GM21526 (cell line): Measurements from ENCODE around the gene NOL11.
"Not testable (repeated sequence)": the region's sequence is repeated elsewhere in the genome, so short reads cannot be mapped to it uniquely, and the experiment has no call there.

Experiments
- ATAC-seq: cut with Tn5 transposase; IDR thresholded peaks from one replicate; pipeline ENCODE4 v1.9.1; 2021; ENCODE audit warnings: moderate library complexity; ENCODE audit not compliant: unreplicated experiment, low FRiP score

The NOL11 gene

DNA sequence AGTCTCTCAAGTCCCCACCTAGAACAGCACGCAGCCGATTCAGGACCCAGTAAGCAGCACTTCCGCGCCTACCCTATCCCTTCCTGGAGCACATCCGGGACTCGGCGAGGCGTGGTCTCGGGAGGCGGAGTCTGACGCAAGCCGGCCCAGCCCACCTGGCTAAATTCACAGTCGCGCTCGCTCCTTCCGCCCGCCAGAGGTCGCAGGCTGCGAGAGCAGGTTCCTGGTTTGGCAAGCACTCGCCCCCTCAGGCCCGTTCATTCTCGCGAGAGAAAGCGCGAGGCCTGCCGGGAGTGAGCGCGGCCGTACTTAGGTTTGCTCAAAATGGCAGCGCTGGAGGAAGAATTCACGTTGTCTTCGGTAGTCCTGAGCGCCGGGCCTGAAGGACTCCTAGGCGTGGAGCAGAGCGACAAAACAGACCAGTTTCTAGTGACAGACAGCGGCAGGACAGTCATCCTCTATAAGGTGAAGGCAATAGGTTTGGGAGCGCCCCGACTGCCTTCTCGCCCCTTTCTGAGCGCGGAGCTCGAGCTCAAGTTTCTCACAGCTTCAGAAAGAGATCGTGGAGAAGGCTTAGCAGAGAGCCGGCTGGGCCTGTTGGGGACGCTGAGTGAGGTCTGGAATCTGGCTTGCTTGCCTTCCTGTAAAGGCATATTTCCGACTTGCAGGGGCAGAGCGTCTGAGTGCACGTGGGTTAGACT, at the start of gene NOL11:
Gene NOL11, plus strand, starts transcription at position 313 of the 701 bp plus-strand sequence. Its CDS starts 12 bp downstream, at position 325.
- ATAC-seq: peak; percentile 95

DNA sequence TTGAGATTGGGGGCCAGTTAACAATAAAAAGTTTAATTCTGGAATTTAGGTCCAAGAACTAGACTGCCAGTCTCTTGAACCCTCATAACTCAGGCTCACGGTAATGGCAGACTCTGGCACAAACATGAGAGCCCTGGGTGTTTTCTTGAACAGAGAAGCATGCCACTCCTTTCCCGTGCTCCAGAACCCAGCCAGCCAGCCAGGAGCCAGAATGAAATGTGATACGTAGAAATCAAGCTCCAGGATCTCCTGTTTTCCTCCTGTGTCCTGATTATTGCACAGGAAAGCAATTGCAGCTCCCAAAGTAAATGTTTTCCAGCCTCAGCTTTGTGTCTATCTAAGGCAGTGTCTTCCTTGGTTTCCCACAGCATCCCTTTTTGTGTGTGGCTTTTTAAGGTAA, 46.2 kb upstream of the NOL11 start:
- ATAC-seq: no peak

DNA sequence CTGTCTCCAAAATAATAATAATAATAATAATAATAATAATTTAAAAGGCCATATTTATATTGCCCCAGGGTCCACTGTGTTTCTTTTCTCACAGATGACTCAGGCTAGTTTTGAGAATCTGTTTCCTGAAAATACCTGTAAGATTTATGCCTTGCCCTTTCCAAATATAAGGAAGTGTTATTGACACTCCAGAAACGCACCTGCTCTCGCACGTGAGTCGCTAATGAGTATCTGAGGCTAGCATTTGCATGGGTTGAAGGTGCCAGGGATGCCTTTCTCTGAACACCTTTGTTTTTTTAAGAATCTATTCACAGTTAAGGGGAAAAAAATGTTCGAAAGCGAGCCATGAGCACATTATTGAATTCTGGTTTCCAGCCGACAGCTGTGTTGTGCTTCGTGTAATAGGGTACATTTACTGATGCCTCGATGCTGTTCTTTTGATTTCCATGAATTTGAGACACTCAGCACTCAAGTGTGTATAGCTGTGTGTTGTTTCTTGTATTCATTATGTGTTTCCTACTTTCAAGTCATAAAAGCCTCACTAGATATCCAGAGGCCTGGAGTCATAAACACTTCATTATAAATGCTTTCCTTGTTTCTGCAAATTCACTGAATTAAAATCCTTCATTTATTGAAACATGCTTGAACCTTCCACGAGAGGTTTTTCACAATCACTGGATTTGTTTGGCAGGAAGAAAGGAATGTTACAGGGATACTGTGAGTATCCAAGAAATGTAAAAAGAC, 45.0 kb upstream of the NOL11 start:
- ATAC-seq: no peak

DNA sequence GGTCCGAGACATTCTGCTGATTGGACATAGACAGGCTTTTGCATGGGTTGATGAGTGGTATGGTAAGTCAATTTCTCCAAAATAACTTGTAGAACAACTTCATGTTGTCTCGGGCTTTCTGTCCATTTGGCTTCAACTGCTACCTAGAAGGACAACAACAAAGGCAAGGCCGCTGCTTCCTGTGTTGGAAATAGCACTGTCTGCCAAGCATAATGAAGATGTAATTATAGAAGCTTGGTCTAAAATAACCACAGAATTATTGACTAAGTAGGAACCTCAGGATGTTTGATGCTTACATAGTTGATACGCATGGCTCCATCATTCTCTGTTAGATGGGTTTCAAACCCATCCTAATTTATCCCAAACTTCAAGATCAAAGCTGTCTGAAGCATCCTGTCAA, 42.3 kb upstream of the NOL11 start:
- no peak for ATAC-seq

DNA sequence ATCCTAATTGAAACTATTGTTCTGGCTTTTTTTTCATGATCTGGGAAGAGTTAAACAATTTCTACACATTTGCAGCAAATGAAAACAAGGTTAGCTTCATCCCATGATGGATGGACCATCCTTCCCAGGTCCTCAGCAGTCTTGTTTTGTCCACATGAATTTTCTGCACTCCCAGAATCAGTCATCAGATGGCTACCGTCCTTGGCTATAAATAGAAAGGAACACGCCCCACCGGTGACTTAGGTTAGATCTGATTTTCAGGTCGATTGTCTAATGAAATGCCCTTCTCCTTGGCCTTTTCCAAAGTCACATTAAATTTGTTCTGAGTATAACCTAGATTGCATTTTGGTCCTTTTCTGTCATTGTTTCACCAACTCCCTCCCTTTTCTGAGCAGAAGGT, 41.4 kb upstream of the NOL11 start:
- ATAC-seq: no peak

DNA sequence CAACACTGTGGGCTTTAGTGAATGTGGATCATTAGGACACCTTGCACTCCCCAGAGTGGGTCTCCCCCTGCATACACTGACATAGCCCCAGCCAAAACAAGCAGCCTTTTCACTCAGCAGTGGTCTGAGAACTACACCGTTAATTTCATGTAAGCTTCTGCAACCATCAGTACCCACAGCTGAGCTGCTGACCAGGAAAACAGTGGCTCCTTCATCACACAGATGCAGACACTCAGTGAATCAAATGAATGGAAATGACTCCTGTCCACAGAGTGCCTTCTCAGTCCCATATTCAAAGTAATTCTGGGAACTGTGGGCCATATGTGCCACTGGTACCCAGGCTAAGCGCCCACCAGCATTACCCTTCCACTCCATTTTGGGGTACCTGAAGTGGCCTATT, 39.3 kb upstream of the NOL11 start:
- no peak for ATAC-seq

DNA sequence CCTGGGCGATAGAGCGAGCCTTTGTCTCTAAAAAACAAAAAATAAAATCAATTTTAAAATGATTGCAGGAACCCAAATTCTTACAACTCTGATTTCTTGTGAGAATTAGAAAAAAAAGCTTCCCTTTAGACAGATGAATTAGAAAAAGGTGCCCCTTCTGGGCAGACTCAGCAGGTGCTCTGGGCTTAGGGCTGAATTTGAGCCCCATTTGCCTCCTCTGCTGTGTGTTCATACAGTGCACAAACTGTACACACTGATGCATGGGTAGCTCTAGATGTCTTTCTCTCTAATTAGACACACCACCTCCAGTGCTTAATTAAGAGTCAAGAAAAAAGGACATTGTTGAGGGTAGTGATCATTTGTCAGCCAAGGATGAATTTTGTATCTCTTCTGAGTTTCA, 38.5 kb upstream of the NOL11 start:
- no peak for ATAC-seq

DNA sequence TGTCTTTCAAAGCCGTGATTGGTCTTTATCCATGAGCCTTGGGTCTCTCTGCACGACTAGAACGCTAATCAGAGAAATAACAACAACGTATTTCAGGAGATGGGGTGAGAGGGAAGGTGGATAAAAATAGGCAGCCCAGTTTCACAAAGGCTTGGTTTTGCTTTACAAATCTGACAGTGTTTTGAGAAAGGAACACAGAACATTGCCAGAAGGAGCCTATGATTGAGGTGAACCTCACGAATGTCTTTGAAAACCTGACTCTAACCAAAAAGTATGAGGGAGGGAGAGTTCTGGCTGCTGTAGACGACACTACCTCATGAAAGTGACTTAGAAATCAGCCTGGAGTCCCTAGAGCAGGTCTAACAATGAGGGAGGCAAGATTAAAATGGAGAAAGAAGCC, 38.0 kb upstream of the NOL11 start:
- ATAC-seq: no peak

DNA sequence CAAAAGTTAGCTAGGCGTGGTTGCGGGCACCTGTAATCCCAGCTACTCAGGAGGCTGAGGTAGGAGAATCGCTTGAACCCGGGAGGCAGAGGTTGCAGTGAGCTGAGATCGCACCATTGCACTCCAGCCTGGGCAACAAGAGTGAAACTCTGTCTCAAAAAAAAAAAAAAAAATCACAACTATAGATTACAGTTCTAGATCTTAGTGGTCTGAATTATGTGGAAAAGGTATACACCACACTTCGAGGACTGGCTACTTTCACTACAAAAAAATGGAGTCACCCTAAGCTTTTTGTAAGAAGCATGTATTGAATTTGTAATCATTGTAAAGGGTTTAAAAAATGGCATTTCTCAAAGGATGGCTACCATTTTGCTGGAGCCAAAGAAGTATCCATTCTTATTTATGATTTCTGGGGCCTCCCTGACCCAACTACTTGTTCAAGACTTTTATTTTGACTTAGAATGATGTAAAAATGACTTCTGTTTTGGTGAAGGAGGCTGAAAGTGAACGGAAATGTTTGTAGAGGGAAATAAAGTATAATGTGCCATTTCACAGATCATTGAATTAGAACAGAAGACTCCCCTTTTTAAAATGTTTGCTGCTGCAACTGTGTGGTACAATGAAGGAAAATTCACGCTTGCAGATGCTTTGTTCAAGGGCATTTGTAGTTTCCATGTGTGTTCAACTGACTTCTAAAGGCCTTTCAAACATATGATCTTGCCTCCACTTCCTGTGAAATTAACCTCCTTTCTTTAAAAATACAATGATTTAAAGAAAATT, 37.1 kb upstream of the NOL11 start:
- no peak for ATAC-seq

DNA sequence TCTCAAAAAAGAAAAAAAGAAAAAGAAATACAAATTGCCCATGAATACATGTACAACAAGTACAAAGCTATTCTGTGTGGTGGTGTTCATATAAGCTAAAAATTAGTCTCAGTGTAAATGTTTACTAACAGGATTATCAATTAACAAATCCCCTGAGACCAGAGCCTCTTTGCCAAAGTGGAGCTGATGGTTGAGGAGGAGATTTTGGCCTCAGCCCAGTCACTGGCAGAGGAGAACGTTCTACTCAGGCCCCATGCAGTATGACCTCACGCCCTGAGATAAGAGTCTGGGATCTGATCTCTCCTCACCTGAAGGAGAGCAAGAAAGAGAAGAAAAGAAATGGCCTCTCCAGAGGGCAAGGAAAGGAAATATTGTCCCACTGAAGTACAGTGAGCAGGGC, 35.5 kb upstream of the NOL11 start:
- ATAC-seq: no peak

DNA sequence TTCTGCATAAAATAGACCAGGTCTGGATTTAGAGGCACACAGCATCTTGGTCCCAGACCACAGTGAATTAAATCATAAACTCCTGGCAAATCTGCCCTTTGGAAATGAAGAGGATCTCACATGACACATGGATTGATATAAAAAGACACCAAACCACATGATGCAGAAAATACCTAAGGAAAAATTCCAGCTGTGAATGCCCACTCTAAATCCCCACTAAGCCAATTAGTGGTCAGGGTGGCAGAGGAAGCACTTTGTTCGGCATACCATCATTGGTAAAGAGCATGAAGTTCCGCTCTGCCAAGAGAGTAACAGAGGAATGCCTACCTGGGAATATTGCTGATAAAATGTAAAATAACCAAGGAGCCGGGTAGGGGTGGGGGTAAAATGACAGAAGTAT, 32.4 kb upstream of the NOL11 start:
- ATAC-seq: no peak

DNA sequence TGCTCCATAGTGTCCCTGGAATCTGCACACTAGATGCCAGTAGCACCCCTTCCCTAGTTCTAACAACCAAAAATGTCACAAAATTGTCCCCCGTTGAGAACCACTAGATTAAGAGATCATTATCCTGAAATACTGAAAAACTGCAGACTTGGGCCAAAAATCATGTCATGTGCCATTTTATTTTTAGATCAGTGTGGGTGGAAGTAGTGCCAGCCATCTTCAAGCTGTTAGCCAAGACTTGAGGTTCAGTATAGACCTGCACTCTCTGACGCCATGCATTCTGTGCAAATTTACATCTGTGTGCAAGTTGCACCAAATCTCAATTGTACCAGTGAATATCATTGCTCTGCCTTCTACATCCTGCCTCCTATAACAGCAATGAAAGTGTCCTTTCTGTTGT, 31.5 kb upstream of the NOL11 start:
- no peak for ATAC-seq

DNA sequence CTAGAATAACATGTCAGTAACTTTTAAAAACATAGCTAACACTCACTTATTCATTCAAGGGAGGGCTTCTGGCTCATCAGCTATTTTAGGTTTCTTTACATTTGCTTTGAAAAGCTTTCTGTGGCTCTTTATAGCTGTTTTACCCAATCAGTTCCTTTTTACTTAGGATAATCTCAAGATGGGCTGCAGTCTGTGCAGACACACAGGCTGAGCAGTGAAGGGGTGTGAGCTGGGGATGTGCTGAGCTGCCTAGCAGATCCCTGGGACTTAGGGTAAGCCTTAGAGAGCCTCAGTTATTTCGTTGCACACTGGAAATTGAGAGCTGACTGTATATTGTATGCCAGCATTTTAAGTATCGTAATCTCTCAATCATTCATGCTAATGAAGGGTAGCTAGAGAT, 30.2 kb upstream of the NOL11 start:
- no peak for ATAC-seq

DNA sequence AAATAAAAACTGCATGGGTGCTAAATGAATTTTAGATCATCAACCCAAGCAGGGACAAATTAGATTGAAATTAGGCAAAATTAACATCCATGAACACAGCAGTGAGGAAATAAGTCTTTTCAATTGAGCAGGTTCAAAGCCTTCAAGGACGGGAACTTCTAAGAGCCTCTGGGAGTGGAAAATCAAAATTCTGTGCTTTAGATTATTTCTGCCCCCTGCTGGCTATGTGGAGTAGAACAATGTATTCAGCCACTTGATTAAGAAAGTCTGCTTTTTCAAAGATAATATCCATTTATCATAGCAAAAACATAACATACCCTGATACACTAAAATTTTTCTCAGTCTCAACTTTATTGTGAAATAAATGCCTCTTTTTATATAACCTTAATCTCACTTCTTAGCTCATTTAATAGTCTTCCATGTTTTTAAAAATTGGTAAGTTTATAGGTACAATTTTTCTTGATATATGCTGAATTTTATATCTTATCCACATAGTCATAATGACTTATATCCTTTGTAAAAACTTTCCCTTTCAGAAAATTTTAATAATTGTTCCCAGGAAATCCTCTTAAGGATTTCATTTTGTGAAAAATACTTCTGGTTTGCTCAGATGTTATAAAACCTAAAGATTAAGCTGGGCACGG, 28.1 kb upstream of the NOL11 start:
- ATAC-seq: no peak

DNA sequence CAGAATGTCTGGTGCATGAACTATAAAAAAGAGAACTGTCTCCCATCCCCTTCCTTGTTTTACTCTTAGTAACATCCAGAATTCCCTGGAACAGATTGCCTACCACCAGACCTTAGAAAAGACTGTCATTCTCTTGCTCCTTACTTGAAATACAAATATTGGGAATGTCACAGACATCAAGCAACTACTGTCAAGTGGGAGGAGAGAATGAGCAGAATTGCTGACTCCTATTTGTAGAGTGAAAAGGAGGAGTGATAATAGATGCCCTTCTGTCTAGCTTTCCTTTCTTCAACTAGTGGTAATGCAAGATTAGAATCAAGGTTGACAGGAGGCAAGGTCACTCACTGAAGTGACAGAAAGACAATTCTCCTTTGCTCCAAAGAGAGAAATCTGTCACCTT, 23.9 kb upstream of the NOL11 start:
- no peak for ATAC-seq

DNA sequence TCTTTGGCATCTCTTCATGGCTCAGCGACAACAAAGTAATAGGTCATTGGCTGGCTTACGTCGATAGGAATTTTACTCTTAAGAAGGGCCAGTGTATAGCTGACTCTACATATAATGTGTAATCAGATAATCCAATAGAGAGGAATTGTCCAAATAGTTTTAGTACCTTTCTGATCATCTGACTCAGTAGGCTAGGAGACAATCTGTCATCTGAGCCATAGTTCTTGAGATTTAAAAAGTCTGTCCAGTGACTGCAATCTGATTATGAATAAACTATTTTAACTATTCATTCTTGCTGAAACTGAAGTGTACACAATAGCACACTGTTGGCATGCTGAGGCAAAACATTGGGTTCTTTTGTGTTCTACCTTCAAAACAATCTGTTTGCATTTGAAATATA, 21.4 kb upstream of the NOL11 start:
- no peak for ATAC-seq

DNA sequence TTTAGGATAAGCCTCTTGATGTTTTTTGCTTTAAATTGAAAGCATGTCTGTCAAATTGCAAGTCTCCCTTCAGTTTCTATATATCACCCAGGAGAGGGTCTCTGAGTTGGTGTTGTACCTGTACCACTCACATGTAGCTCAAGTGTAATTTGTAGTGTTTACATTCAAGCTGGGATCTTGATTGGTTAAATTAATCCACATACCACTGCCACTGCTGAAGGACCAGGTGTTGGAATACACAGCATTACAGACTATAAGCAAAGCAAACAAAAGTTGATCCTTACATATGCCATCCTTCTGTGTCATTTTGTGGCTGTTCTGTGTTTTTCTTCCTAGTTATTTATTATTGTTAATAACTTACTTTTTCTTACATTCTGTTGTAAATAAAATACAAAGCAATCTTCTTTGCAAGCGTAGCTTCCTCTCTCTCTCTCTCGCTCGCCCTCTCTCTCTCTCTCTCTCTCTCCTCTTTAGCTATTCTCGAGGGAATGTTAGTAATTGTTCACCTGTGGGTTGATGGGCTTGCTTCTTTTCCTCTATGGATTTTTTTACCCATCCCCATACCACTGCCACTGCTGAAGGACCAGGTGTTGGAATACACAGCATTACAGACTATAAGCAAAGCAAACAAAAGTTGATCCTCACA, 20.8 kb upstream of the NOL11 start:
- ATAC-seq: no peak

DNA sequence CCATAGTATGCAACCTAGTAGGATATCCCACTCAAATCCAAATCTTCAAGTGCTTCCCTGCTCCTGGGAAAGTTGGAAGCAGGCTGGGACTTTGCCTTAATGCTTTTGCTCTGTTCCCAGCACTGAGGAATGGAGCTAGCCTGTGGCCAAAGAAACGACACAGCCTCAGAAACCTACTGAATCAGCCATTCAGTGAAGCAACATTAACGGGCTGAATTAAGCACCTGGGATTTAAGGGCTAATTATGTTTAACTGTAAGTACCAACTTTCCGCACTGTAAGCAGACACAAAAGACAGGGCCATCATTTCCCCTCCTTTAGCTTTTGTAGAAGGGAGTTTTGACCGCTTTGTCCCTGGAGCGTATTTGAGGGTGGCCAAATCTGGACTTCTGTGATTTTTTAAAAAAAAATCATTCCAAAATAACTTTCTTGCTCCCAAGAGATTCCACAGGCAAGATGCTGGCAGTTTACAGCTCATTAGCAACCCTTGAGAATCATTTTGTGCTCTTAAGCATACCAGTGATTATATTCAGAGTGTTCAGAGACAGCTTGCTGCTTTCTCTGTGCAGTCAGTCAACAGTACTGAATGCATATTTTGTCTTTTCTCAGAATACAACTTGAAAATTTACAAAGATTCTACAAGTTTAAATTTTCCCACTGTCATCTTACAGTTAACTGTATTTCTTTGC, 17.6 kb upstream of the NOL11 start:
- ATAC-seq: no peak

DNA sequence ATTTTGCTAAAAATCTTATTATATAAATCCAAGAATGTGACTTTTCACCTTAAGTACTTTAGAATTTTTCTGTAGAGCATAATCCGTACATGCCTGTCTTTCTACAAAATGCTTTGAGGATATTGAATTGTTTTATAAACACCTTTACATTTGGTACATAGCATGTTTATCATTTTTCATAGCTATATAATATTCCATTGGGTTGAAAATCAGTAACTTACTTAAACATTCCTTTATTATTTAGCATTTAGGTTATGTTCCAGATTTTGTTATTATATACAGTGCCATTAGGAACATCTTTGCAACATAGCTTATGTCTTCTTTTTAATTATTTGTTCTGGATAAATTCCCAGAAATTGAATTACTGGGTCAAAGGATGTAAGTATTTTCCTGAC, 17.0 kb upstream of the NOL11 start:
- ATAC-seq: no peak

DNA sequence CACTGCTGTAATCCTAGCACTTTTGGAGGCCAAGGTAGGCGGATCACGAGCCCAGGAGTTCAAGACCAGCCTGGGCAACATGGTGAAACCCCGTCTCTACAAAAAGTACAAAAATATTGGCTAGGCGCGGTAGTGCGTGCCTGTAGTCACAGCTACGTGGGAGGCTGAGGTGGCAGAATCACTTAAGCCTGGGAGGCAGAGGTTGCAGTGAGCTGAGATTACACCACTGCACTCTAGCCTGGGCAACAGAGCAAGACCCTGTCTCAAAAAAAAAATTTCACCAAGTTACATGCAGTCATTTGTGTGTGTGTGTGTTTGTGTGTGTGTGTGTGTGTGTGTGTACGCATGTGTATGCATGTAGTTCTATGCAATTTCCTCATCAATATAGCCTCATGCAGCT, 14.9 kb upstream of the NOL11 start:
- not testable (repeated sequence) for ATAC-seq
